ENCODE data around the gene CPVL. TPM values are rescaled to one million over a fixed set of nuclear protein-coding genes. Genes with fewer than 3 reads are reported as not detected.

The CPVL gene
- total and polyA plus RNA-seq, 4 donors, result 16.6 to 34.8 (median 17.6) TPM

DNA sequence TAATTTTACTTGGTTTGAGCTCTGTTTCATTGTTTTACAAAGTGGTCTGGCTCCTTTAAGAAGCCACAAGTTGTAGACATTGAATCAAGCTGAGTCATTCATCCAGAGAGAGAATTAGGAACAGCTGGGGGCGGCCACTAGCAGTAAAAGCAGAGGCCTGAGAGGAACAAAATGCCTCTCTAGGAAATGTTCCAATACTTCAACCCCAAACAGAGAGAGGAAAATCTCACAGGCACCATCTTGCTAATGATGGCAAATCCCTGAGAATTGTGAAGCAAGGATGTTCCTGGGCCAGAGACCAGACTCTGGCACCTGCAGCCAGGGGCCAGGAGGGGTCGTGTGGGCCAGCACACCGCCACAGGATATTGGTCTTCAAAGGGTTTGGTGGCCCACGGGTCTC is 161.7 kb downstream of the CPVL start:
- peak overlapping the region; percentile 49 to 60 for H3K27ac ChIP-seq (ENCODE audit: low read depth in 1 of 2, low read length in 1 of 2)
- ATAC-seq (ENCODE audit: insufficient read depth, low FRiP score), result no peak
- TF ChIP-seq, protein P1, sequence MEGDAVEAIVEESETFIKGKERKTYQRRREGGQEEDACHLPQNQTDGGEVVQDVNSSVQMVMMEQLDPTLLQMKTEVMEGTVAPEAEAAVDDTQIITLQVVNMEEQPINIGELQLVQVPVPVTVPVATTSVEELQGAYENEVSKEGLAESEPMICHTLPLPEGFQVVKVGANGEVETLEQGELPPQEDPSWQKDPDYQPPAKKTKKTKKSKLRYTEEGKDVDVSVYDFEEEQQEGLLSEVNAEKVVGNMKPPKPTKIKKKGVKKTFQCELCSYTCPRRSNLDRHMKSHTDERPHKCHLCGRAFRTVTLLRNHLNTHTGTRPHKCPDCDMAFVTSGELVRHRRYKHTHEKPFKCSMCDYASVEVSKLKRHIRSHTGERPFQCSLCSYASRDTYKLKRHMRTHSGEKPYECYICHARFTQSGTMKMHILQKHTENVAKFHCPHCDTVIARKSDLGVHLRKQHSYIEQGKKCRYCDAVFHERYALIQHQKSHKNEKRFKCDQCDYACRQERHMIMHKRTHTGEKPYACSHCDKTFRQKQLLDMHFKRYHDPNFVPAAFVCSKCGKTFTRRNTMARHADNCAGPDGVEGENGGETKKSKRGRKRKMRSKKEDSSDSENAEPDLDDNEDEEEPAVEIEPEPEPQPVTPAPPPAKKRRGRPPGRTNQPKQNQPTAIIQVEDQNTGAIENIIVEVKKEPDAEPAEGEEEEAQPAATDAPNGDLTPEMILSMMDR (IDR thresholded peaks at IDR 0.05; ENCODE audit: control extremely low read depth, extremely low read depth), result no peak

DNA sequence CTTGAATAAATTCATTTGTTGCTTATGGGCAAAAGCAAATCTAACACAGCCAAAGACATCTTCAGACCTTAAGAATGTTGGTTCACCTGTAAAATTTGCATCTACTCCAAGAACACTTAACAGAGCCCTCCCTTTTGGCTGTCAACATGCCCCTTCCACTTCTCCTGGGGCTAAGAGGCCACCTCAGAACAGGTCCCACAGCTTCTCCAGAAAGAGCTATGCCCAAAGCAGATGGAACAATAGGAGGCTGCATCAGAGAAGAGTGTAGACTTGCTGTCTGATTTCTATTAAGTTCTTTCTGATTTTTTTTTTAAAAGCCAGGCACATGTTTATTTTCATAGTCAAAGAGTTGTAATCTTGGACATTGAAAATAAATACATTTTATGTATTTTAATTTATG is 162.1 kb downstream of the CPVL start:
- DNase-seq (peak; percentile 44 to 50 (median 44)), ATAC-seq (ENCODE audit: insufficient read depth, low FRiP score) (no peak)
- Histone ChIP-seq H3K9me3 (ENCODE audit: control insufficient read depth in 4 of 4, insufficient read depth in 3 of 4, low read length in 3 of 4) (no peaks in the 10 kb centered on the region), H3K4me1 (ENCODE audit: control insufficient read depth in 5 of 5, insufficient read depth in 5 of 5, low read length in 5 of 5) (peaks cover 0 to 54% (median 14%) of the 10 kb centered on the region in 5 donors), H3K27ac (ENCODE audit: low read depth in 1 of 2, low read length in 1 of 2) (no peak overlapping the region), H3K4me3 (no peak overlapping the region), H3K36me3 (ENCODE audit: control insufficient read depth in 4 of 4, insufficient read depth in 4 of 4, low read length in 4 of 4) (no peaks in the 10 kb centered on the region), H3K27me3 (ENCODE audit: control insufficient read depth in 3 of 3, insufficient read depth in 3 of 3, low read length in 2 of 3) (no peaks in the 10 kb centered on the region), H3K9ac (ENCODE audit: insufficient read depth in 1 of 2, low read length in 2 of 2) (no peak overlapping the region)
- TF ChIP-seq, protein P1 (IDR thresholded peaks at IDR 0.05; ENCODE audit: control extremely low read depth, extremely low read depth), result no peak

More for the DNA sequence above, 161.7 kb downstream of the CPVL start:
- WGBS, 2 donors, result 54 to 63% methylated on average over 4 of the region's 4 CpGs
- no peaks in the 10 kb centered on the region for H3K36me3 ChIP-seq (ENCODE audit: control insufficient read depth in 4 of 4, insufficient read depth in 4 of 4, low read length in 4 of 4)
- H3K9me3 ChIP-seq (ENCODE audit: control insufficient read depth in 4 of 4, insufficient read depth in 3 of 4, low read length in 3 of 4), result no peaks in the 10 kb centered on the region
- H3K9ac ChIP-seq (ENCODE audit: insufficient read depth in 1 of 2, low read length in 2 of 2), result no peak overlapping the region
- no peaks in the 10 kb centered on the region for H3K27me3 ChIP-seq (ENCODE audit: control insufficient read depth in 3 of 3, insufficient read depth in 3 of 3, low read length in 2 of 3)
- DNase-seq, result peak; percentile 48 to 76 (median 62)
- no peak overlapping the region for H3K4me3 ChIP-seq
- peaks cover 0 to 54% (median 14%) of the 10 kb centered on the region in 5 donors for H3K4me1 ChIP-seq (ENCODE audit: control insufficient read depth in 5 of 5, insufficient read depth in 5 of 5, low read length in 5 of 5)

DNA sequence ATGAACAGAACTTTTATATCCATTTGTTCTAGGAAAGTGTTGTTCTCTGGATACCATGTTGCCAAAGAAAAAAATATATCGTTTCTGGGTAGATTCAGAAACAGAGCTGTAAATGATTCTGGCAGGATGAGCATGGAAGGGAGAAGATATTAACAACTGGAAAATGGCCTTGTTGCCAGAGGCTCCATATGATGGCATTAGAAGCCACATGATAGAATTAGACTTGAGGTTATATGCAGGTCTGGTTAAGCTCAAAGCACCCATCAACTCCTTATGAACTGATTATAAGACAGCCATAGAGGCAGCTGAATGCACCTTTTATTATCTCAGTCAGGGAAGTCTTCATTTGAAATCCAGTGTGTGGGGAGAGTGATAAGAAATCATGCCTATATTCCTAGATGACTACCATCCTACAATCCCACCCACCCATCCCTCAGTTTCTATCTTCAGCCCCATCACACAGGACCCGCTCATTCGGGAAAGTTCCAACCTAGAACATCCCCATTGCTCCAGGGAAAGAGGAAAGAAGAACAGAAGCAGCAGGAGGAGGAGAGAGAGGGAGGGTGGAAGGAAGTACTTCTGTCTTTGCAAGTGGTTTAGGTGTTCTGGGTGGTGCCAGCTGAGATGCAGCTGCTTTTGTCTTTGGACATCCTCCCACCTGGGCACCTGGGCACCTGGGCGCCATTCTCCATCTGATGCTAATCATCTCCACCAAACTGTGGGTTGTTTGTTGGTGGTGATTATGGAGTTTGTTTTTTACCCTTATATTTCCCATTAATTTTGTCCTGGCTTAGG is 162.7 kb downstream of the CPVL start:
- Histone ChIP-seq H3K27me3 (ENCODE audit: control insufficient read depth in 3 of 3, insufficient read depth in 3 of 3, low read length in 2 of 3) (no peaks in the 10 kb centered on the region), H3K27ac (ENCODE audit: low read depth in 1 of 2, low read length in 1 of 2) (no peak overlapping the region), H3K36me3 (ENCODE audit: control insufficient read depth in 4 of 4, insufficient read depth in 4 of 4, low read length in 4 of 4) (no peaks in the 10 kb centered on the region), H3K4me1 (ENCODE audit: control insufficient read depth in 5 of 5, insufficient read depth in 5 of 5, low read length in 5 of 5) (peaks cover 0 to 54% (median 14%) of the 10 kb centered on the region in 5 donors), H3K4me3 (no peak overlapping the region), H3K9ac (ENCODE audit: insufficient read depth in 1 of 2, low read length in 2 of 2) (no peak overlapping the region), H3K9me3 (ENCODE audit: control insufficient read depth in 4 of 4, insufficient read depth in 3 of 4, low read length in 3 of 4) (no peaks in the 10 kb centered on the region)
- no peak for DNase-seq
- 84 to 89% methylated on average over 4 of the region's 4 CpGs for WGBS, 2 donors
- TF ChIP-seq, protein P1 (IDR thresholded peaks at IDR 0.05; ENCODE audit: control extremely low read depth, extremely low read depth), result no peak
- no peak for ATAC-seq (ENCODE audit: insufficient read depth, low FRiP score)

All from lung (tissue), 12 donors.